ENCODE results near the gene NOP9.
A peak's percentile ranks its signal among the peaks of the same experiment; 100 is the strongest.

NOP9 gene, protein sequence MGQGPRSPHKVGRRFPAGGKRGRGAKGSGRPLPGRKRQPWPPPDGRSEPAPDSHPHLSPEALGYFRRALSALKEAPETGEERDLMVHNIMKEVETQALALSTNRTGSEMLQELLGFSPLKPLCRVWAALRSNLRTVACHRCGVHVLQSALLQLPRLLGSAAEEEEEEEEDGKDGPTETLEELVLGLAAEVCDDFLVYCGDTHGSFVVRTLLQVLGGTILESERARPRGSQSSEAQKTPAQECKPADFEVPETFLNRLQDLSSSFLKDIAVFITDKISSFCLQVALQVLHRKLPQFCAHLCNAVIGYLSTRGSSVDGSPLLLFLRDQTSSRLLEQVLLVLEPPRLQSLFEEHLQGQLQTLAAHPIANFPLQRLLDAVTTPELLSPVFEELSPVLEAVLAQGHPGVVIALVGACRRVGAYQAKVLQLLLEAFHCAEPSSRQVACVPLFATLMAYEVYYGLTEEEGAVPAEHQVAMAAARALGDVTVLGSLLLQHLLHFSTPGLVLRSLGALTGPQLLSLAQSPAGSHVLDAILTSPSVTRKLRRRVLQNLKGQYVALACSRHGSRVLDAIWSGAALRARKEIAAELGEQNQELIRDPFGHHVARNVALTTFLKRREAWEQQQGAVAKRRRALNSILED

DNA sequence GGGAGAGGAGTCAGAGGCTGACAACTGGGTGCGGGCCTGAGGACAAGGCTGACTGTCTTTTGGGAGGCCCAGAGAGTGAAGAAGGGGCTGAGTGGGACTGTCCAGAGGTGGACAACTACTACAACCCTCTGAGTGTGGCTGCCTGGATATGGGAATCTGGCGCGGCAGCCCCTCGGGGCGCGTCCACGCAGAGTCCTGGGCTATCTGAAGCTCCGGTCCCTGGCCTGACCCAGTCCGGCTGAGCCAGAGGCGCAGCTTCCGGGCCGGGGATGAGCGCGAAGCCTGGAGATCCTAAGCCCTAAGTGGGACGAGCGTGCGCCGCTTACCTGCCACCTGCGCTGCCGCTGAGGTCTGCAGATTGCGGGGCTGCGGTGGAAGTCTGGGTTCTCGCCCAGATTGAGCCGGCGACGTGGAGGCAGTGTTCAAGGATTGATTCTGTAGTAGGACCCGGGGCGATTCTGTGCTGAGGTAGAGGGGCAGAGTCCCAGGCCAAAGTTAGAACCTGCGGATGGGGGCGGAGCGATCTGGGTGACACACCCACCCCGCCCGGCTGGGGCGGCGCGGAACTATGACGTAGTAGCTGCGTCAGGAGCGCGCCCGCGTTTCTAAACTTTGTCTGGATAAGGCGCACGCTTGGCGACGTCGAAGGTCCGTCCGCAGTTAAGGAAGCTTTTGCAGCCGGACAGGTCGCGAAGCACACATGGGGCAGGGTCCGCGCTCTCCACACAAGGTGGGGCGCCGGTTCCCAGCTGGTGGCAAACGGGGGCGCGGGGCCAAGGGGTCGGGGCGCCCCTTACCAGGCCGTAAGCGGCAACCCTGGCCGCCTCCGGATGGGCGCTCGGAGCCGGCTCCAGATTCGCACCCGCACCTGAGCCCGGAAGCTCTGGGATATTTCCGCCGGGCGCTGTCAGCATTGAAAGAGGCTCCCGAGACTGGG is at the start of gene NOP9, which contains the start of gene DHRS1:
TSS of gene NOP9 (plus strand) at position 596 of the 937 bp plus-strand sequence. CDS start at position 701, 105 bp downstream.
TSS of gene DHRS1 (minus strand) at position 526 of the 937 bp plus-strand sequence. CDS start 674 bp downstream, outside the sequence.
- peak; percentile 91 for DNase-seq (ENCODE audit: low read depth)

DNA sequence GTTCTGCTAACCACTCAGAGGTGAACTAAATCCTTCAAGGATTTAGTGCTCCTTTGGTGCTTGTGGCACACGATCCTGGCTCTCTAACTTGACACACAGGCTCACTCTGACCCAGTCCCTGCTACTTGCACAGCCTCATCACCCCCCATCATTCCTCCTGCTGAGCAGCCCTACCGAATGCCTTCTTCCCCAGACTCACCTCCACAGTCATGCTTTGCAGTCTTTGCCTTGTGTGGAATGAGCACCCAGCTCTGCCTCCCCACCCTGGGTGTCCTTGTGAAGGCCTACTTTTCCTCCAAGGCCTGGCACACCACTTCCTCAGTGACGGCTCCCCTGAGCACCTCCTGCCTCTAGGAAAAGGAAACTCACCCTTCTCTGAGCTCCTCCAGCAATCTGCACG is 49.3 kb upstream of the NOP9 start:
- no peak for DNase-seq (ENCODE audit: low read depth)

DNA sequence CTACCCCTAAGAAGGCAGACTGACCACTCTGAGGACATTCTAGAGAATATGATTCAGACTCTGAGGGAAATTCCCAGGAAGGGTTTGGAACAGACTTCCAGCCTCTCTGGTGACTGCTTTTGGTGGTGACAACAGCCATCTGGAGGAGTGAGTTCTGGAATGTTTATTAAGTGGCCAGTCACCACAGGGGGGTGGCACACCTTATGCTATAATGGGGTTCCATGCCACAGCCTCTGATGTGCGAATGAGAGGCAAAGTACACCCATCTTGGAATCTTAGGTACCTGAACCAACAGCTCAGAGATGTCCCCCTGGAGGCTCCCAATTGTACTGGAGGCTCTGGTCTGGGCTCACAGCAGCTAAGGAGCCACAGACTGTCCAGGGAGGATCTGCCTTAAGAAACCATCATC is 47.8 kb upstream of the NOP9 start:
- no peak for DNase-seq (ENCODE audit: low read depth)

DNA sequence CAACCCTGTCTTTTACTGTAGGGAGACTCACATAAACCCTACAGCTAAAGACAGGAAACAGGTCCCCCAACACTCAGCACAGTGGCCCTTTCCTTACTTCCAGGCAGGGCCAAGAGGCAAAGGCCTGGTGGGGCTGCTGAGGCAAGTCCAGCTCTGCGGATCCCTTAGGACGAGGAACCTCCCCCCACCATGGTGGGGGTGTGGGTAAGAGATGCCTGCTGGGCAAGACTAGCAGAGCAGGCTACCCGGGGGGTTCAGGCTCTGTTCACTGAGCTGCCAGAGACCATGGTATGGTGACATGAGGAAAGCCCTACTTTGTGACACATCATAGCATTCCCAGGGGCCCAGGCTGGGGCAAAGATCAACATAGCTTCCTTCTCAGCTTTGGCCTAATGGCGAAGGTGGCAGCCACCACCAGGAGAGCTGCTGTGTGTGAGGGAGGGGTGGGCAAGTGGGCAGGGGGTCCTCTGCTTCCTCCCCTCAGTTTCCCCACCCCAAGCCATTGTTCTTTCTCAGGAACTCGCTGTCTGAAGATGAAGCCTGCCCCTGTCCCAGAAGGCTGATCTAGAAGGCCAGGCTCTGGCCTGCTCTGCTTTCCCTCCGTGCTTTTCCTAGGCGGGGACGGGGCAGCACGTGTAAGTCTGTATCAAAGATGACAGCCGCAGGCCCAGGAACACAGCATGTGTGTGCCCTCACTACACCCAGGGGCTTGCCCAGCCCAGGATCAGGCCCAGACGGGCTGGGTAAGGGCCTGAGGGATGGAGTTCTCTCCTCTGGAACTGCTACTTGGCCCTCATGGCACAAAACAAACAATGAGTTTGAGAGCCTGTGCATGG is 47.1 kb upstream of the NOP9 start:
- DNase-seq (ENCODE audit: low read depth): no peak

DNA sequence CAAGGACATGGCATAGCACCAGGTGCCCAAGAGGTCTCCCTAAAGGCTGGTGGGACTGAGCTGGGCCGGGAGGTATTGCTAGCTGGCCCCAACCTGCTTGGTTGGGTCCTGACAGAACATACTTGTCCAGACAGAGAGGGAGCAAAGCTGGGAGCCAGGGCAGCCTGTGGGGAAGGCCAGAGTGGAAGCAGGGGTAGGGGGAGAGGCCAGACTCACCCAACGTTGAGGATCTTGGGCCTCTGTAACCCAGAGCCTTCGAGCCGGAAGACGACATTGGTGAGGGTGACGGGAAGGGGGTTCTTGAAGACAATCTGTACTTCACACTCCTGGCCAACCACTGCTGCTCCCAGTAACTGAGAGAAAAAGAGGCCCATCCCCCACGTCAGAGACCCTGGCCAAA is 45.7 kb upstream of the NOP9 start:
- no peak for DNase-seq (ENCODE audit: low read depth)

DNA sequence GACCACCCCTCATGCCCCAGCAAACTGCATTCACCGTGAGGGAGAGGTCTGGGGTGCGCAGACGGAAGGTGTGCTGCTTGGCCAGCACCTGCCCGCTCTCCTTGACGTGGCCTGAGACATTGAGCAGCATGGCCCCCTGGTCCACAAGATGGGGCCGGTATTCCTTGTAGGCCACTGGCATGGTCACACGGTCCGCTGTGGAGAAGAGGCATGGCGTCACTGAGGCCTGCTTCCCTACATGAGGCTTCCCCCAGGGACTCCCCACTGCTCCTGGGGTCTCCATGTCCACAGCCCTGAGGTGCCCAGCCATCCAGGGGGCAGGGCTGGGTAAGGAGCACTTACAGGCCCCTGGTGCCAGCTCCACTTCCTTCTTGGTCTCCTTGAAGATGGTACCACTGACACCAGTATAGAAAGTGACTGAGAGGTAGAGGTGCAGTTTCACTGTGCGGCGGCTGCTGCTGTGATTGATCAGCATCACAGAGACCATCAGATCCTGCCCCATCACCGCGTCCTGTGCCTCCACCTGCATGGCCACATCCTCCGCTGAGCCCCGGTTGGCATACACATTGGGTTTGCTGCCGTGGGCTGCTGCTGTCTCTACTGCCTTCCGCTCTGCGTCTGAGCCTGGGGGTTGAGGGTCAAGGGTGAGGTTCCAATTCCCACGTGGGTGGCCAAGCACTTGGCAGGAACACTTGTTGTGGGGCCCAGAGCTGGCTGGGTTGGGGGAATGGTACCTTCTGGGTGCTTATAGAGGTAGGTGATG is 44.8 kb upstream of the NOP9 start:
- no peak for DNase-seq (ENCODE audit: low read depth)

DNA sequence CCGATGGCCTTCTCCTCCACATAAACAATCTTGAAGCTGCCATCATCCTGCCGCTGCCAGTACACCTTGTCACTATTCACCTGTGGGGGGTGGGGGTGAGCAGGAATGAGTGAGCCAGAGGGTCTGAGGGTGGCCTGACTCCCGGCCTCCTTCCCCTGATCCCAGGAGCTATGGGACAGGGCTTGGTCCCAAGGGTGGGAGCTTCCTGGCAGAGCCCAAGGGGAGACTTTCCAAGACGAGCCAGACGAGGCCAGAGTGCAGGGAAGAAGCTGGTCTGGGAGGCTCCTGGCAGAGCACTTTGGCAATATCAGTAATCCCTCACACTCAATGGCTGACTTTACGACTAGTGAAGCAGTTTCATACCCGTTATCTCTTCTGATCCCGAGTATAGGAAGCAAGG is 44.2 kb upstream of the NOP9 start:
- no peak for DNase-seq (ENCODE audit: low read depth)

DNA sequence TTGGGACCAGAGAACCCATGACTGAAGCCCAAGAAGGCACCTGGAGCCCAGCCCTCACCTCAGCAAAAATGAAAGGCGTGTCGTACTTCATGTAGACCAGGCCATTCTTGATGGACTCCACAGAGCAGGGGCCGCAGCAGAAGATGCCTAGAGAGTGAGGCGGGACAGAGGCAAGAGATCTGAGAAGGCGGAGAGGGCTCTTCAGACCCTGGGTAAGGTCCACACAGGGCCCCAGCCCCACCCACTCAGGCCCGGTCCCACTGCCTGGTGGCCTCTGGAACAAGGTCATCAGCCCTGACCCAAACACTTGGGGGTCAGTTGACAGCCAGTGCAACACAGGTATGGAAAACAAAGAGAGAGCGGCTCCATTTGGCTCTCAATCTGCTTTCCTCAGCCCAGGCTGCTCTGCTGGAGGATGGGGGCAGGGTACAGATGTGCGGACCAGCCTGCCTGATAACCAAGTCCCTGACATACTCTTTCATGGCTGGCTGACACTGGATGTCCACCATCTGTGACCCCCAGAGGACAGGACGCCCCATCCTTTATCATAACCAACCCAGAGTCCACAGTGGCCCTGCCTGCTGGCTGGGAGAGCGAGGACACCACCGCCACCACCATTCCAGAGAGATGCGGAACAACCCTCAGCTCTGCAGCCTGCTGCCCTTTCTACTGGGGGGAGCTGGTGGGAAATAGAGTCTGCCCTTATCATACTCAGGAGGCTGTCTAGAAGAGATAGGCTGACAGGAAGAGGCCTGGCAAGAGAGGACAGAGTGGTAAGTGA is 43.5 kb upstream of the NOP9 start:
- DNase-seq (ENCODE audit: low read depth): no peak

DNA sequence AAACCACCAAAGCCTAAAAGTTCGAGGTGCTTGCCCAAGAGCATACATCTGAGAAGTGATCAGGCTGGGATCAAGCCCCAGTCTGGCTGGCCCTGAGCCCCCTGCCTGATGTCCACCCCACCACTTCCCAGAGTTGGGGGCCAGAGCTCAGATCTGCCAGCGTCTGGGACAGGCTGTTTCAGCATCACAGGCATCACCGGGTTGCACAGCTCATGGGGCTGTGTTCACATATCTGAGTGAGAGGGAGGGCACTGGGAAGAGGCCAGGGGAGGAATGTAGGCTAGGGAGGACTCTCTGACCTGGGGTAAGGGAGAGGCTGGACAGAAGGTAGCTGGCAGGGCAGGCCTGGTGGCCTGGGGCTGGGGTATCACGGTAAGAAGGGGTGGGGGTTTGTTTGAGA is 42.7 kb upstream of the NOP9 start:
- DNase-seq (ENCODE audit: low read depth): no peak

DNA sequence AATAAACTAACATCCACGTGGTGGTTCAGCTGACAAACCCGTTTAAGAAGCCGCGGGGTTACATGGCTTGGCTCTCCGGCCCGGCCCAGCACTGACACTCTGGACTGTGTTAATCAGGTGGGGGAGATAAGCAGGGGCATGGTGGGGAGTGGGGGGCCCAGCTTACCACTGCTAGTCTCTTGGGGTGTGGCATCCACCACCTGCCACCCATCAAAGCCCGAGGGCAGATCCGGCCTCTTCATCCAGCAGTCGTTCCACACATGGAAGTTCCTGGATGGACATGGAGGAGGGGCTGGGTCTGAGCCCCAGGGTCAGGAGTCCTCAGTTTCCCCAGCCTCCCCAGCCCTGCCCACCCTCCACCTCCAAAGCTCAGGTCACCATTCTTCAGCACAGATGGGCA is 41.5 kb upstream of the NOP9 start:
- no peak for DNase-seq (ENCODE audit: low read depth)

DNA sequence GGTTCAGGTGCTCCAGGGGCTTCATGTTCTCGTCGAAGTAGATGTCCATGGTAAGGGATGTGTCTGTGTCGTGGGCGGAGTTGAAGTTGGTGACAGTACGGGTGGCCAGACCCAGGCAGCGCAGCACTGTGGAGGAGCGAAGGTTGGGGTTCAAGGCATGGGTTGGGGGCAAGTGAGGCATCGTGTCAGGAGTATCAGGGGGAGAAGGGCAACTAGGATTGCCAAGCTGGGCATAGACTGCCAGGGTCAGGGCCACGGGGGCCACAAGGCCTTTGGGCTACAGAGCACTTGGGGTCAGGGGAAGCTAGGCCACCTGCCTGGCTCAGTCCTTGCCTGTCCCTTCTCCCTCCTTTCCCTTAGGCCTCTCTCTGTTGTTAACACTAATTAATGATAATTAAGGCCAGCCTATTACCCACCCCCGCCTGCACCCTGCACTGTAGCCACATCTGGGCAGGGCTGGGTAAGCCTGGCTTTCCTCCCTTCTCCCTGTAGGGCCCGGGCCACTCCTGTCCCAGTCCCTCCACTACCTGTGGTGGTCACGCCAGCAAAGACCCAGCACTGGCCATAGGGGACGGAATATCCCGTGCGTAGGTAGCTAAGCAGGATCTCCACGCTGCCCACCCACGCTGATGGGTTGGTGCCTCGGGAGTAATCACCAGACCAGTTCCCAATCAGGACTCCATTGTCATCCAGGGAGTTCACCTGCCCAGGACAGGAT is 40.9 kb upstream of the NOP9 start:
- no peak for DNase-seq (ENCODE audit: low read depth)

DNA sequence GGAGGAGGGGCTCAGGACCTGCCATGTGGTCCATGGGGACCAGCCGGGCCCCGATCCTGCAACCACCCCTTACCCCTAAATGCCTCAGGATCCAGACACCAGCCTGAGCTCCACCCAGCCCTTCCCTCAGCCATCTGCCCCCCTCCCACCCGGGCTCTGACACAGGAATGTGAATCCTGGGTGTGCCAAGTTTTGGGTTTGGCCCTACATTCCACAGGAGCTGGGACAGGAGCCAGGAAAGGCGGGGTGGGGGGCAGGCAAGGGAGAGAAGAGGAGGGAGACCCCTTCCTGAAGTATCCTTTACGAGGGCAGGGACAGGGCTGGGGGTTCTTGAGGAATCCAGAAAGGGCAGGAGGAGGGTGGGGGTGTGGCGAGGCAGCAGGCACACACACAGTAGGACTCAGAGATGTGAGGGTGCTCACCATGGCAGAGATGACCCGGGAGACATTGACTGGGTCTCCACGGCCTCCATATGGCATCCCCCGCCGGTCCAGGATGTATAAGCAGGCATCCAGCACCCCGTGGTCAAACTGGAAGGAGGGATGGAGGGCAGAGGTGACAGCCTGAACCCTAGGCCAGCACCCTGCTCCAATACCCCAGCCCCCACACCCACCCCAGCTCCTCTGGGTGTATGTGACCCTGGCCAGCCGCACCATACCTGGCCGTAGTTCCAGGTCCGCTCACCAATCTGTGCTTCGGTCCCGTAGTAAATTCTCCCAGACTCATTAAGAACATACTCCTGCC is 40.2 kb upstream of the NOP9 start:
- no peak for DNase-seq (ENCODE audit: low read depth)

DNA sequence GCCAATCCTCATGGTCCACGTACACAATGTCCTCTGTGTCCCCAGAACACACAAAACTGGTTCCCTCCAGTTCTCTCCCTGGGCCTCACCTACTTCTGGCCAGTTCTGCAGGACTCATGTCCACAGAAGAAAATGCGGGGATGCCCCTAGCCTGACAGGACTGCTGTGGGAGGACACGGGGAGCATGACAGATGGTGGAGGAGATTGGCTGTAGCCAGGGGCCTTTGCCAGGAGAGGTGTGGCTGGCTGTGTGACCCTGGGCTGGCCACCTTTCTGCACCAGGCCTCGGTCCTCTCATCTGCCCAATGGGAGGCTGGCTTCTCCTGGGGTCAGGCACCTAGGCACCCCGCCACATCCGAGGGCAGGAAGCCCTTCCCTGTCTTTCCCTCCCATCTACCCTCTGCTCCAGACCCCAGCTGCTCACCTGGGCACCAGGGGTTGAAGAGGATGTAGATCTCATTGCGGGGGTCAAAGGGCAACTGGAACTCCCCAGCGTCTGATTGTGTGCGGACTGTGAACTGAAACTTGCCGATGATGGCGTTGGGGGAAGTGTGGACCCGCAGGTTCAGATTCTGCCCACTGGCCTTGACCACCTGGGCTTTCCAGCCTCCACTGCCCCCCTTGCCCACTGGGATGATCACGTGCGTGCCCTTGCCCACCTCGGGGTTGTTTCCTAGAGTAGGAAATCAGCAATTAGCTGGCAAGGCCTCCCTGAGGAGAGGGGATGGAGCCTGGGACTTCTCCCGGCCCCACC is 39.4 kb upstream of the NOP9 start:
- DNase-seq (ENCODE audit: low read depth): no peak

DNA sequence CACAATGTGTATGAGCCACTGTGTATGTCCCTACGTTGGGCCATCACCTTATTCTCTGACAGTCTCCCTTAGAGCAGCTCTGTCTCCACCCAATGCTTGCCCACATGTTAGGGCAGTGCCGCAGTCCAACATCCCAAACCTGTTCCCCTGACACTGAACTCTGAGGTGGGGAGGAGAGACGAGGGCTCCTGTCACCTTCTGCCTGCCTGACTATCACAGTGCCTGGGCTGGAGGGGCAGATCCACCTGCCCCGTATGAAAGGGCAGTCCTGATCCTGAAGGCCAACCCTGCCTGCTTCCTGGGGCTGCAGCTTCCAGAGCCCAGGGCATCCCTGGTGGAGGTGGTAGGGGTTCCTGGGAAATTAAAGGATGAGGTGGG is 38.9 kb upstream of the NOP9 start:
- DNase-seq (ENCODE audit: low read depth): no peak

DNA sequence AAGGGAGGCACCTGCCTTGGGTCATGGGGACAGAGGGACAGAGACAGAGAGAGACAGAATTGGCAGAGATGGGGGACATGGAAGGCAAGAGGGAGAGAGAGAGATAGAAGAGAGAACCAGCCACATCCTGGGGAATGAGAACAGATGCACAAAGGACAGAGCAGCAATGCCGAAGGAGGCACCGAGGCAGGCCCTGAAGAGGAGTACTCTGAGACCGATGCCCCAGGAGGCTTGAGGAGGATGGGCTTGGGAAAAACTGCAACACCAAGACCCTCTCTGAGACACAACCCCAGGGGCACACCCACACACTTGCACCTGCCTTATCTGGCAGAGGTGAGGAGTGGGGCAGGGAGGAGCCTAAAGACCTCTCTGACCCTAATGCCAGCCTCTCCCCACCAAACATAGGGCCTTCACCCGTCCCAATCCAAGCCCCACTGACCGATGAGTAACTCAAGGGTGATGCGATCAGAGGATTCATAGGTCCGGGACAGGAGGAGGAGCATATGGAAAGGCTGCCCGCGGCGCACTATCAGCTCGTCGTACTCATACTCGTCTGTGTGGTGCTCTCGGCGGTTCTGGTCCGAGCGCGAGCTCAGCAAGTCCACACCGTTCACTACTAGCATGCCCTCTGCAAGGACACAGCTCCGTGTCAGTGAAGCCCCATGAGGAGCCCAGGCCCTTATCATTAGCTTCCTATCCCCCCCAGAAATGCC is 38.2 kb upstream of the NOP9 start:
- DNase-seq (ENCODE audit: low read depth): no peak

DNA sequence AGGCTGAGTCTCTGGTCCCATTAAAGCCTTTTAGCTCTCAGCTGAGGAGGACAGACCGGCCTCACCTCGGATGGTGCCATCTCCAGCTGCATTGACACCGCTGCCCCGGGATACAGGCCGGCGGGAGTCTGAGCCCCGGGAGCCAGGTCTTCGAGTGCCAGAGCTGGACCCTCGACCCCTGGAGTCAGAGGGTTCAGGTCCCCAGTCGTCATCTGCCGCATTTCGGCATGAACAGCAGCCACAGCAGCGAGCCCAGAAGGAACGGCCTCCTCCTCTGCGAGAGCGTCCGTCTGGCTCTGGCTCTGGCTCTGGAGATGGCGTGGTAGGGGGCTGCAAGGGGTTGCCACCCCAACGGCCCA is 37.7 kb upstream of the NOP9 start:
- DNase-seq (ENCODE audit: low read depth): no peak

Data from stimulated activated CD8-positive, alpha-beta memory T cell treated with anti-CD3 and anti-CD28 coated beads, Interleukin-15, amount 100 ng/mL, for 1 hour (primary cell).